Measurements from ENCODE around the gene DSCAM. TPM values are rescaled to one million over a fixed set of nuclear protein-coding genes. Genes with fewer than 3 reads are reported as not detected.

The DSCAM gene
- total RNA-seq, 1 donor from 2014 or later, result not detected

GRCh38 chr21:40886006-40886405 is 39.0 kb upstream of the DSCAM start:
- Histone ChIP-seq H3K9me3 (ENCODE audit: low read depth) (no peaks in the 10 kb centered on the region), H3K9ac (no peak overlapping the region), H3K79me2 (ENCODE audit: low read depth) (no peaks in the 10 kb centered on the region), H2AFZ (replicated peaks) (no peak overlapping the region), H3F3A (ENCODE audit: low read depth) (no peaks in the 10 kb centered on the region), H4K20me1 (ENCODE audit: low read depth) (no peaks in the 10 kb centered on the region), H3K27me3 (no peaks in the 10 kb centered on the region), H3K36me3 (no peaks in the 10 kb centered on the region), H3K4me3 (no peak overlapping the region), H3K4me2 (no peak overlapping the region), H3K4me1 (no peaks in the 10 kb centered on the region), H3K27ac (no peak overlapping the region)
- Mint-ChIP-seq H3K27ac (no peak overlapping the region), H3K27me3 (ENCODE audit: insufficient read depth, low read depth) (no peaks in the 10 kb centered on the region), H3K36me3 (no peaks in the 10 kb centered on the region), H3K4me1 (peaks cover 3% of the 10 kb centered on the region), H3K9me3 (no peaks in the 10 kb centered on the region), H3K4me3 (peak overlapping the region; percentile 23)
- DNase-seq (ENCODE audit: low spot score), result no peak
- TF ChIP-seq EZH2phosphoT487 (IDR thresholded peaks at IDR 0.05) (no peak), CTCF (IDR thresholded peaks at IDR 0.05) (no peak), EZH2 (IDR thresholded peaks at IDR 0.05) (no peak)

GRCh38 chr21:40882192-40882915 is 35.4 kb upstream of the DSCAM start:
- Mint-ChIP-seq H3K4me3 (no peak overlapping the region), H3K9me3 (no peaks in the 10 kb centered on the region), H3K36me3 (no peaks in the 10 kb centered on the region), H3K27ac (no peak overlapping the region), H3K4me1 (peaks cover 3% of the 10 kb centered on the region), H3K27me3 (ENCODE audit: insufficient read depth, low read depth) (no peaks in the 10 kb centered on the region)
- no peaks in the 10 kb centered on the region for H3K4me1 ChIP-seq
- DNase-seq (ENCODE audit: low spot score), result no peak
- H3K36me3 ChIP-seq, result no peaks in the 10 kb centered on the region
- no peak overlapping the region for H3K9ac ChIP-seq
- H3K27me3 ChIP-seq, result no peaks in the 10 kb centered on the region
- no peaks in the 10 kb centered on the region for H4K20me1 ChIP-seq (ENCODE audit: low read depth)
- no peak for TF ChIP-seq CTCF (IDR thresholded peaks at IDR 0.05)
- no peak for TF ChIP-seq EZH2phosphoT487 (IDR thresholded peaks at IDR 0.05)
- TF ChIP-seq EZH2 (IDR thresholded peaks at IDR 0.05), result no peak
- H3K27ac ChIP-seq, result no peak overlapping the region
- no peak overlapping the region for H2AFZ ChIP-seq (replicated peaks)
- no peaks in the 10 kb centered on the region for H3K79me2 ChIP-seq (ENCODE audit: low read depth)
- H3K4me3 ChIP-seq, result no peak overlapping the region
- H3K9me3 ChIP-seq (ENCODE audit: low read depth), result no peaks in the 10 kb centered on the region
- no peaks in the 10 kb centered on the region for H3F3A ChIP-seq (ENCODE audit: low read depth)
- no peak overlapping the region for H3K4me2 ChIP-seq

GRCh38 chr21:40881767-40882166 is 34.8 kb upstream of the DSCAM start:
- no peak overlapping the region for H3K27ac ChIP-seq
- H3K4me3 ChIP-seq, result no peak overlapping the region
- TF ChIP-seq EZH2 (IDR thresholded peaks at IDR 0.05) (no peak), EZH2phosphoT487 (IDR thresholded peaks at IDR 0.05) (no peak), CTCF (IDR thresholded peaks at IDR 0.05) (no peak)
- no peaks in the 10 kb centered on the region for H3K79me2 ChIP-seq (ENCODE audit: low read depth)
- H4K20me1 ChIP-seq (ENCODE audit: low read depth), result no peaks in the 10 kb centered on the region
- Mint-ChIP-seq H3K4me1 (peaks cover 3% of the 10 kb centered on the region), H3K27ac (no peak overlapping the region), H3K9me3 (no peaks in the 10 kb centered on the region), H3K36me3 (no peaks in the 10 kb centered on the region), H3K27me3 (ENCODE audit: insufficient read depth, low read depth) (no peaks in the 10 kb centered on the region), H3K4me3 (no peak overlapping the region)
- no peaks in the 10 kb centered on the region for H3K27me3 ChIP-seq
- H3K9me3 ChIP-seq (ENCODE audit: low read depth), result no peaks in the 10 kb centered on the region
- no peaks in the 10 kb centered on the region for H3K36me3 ChIP-seq
- no peak for DNase-seq (ENCODE audit: low spot score)
- H3K9ac ChIP-seq, result no peak overlapping the region
- no peaks in the 10 kb centered on the region for H3F3A ChIP-seq (ENCODE audit: low read depth)
- H3K4me1 ChIP-seq, result no peaks in the 10 kb centered on the region
- H2AFZ ChIP-seq (replicated peaks), result no peak overlapping the region
- H3K4me2 ChIP-seq, result no peak overlapping the region
